OCI-LY1 (cell line): Measurements from ENCODE around the gene SLC7A6OS.
A peak's percentile ranks its signal among the peaks of the same experiment; 100 is the strongest.

ENCODE experiments used
- H2AFZ ChIP-seq: fragments of 200-600 bp; sonication (generic), shearing (Covaris generic); 2 replicates; pipeline ENCODE4 v1.6.0; 2014; ENCODE audit warnings: antibody characterized with exemption, mild to moderate bottlenecking, low read length
- H3F3A ChIP-seq: fragments of 200-600 bp; sonication (generic), shearing (Covaris generic); 2 replicates; pipeline ENCODE4 v1.6.0; 2014; ENCODE audit warnings: mild to moderate bottlenecking, antibody characterized with exemption, low read length, moderate library complexity; ENCODE audit not compliant: insufficient read depth
- H3K27ac ChIP-seq: fragments of 200-600 bp; sonication (generic); 2 replicates; pipeline ENCODE4 v1.5.1; 2014; ENCODE audit warnings: low read length, mixed run types, mild to moderate bottlenecking, low read depth; ENCODE audit not compliant: poor library complexity, severe bottlenecking
- H3K27me3 ChIP-seq: fragments of 200-600 bp; sonication (generic); 2 replicates; pipeline ENCODE4 v1.6.0; 2014; ENCODE audit warnings: antibody characterized with exemption, mild to moderate bottlenecking, low read length, moderate library complexity; ENCODE audit not compliant: insufficient read depth
- H3K36me3 ChIP-seq: fragments of 200-600 bp; sonication (generic); 2 replicates; pipeline ENCODE4 v1.6.1; 2014; ENCODE audit warnings: mild to moderate bottlenecking, antibody characterized with exemption, low read length, moderate library complexity, mixed read lengths; ENCODE audit not compliant: insufficient read depth
- H3K4me1 ChIP-seq: fragments of 200-600 bp; sonication (generic); 2 replicates; pipeline ENCODE4 v1.5.1; 2014; ENCODE audit warnings: mild to moderate bottlenecking, low read length, moderate library complexity; ENCODE audit not compliant: insufficient read depth, severe bottlenecking
- H3K4me2 ChIP-seq: fragments of 200-600 bp; sonication (generic), shearing (Covaris generic); 2 replicates; pipeline ENCODE4 v1.6.1; 2014; ENCODE audit warnings: low read length
- H3K4me3 ChIP-seq: fragments of 200-600 bp; sonication (generic); 2 replicates; pipeline ENCODE4 v1.5.1; 2014; ENCODE audit warnings: low read length, low read depth, mild to moderate bottlenecking, mixed read lengths; ENCODE audit not compliant: poor library complexity, severe bottlenecking
- H3K79me2 ChIP-seq: fragments of 200-600 bp; shearing (Covaris generic); 2 replicates; pipeline ENCODE4 v1.6.1; 2016; ENCODE audit warnings: mixed run types, low read length, mixed read lengths; ENCODE audit not compliant: insufficient read depth
- H3K9ac ChIP-seq: fragments of 200-600 bp; sonication (generic), shearing (Covaris generic); 2 replicates; pipeline ENCODE4 v1.6.1; 2014; ENCODE audit warnings: mild to moderate bottlenecking, low read length, mixed read lengths
- H3K9me2 ChIP-seq: fragments of 200-600 bp; sonication (generic), shearing (Covaris generic); 2 replicates; pipeline ENCODE4 v1.6.1; 2014; ENCODE audit warnings: low read depth, mild to moderate bottlenecking, low read length, mixed read lengths
- H3K9me3 ChIP-seq: fragments of 200-600 bp; shearing (Covaris generic); 2 replicates; pipeline ENCODE4 v1.6.1; 2014; ENCODE audit warnings: low read length, mixed read lengths
- H4K20me1 ChIP-seq: fragments of 200-600 bp; sonication (generic), shearing (Covaris generic); 2 replicates; pipeline ENCODE4 v1.6.0; 2016; ENCODE audit warnings: mild to moderate bottlenecking, low read length; ENCODE audit not compliant: insufficient read depth
- EZH2 ChIP-seq: fragments of 200-600 bp; sonication (generic), shearing (Covaris generic); IDR thresholded peaks from 2 replicates; pipeline ENCODE4 v1.8.0; 2017; ENCODE audit warnings: borderline replicate concordance, mixed run types, mild to moderate bottlenecking, antibody characterized with exemption, low read length, moderate library complexity, mixed read lengths
- TF ChIP-seq, protein P1 (sequence below): fragments of 200-600 bp; sonication (generic), shearing (Covaris generic); IDR thresholded peaks from 2 replicates; pipeline ENCODE4 v1.5.1; 2017; ENCODE audit warnings: mild to moderate bottlenecking, antibody characterized with exemption, low read length, moderate library complexity, mixed read lengths

The SLC7A6OS gene

DNA sequence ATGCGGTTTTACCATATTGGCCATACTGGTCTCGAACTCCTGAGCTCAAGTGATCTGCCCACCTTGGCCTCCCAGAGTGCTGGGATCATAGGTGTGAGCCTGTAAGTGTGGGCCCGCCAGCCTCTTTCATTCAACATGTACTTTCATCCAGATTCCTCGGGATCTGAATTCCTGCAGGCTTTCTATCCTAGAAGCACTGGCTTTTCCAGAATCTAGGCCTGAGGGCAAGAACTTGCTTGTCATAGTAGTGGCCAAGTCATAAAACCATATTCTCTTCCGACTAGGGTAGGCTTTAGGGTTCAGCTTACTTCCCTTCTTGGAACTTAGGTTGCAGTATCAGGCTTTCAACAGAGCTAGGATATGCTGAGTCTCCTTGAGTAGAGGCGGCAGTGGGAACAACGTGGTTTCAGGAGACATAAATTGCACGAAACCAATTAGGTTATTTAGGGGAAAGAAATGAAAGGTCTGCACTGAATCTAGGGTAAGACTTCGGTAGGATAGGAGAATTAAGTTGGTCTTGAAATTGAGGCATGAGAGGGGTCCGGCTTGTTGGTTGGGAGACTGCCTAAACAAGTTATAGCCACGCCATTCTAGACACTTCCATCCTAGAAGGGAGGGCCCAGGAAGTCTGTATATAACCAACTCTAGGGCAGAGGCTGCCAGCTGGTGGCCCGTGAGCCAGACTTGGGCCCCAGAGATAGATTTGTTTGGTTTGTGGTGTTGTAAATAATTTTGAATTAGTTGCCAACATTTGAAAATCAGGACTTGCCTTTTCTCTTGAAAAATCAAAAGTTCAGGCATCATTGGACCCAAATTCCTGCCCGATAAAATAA, 30.8 kb downstream of the SLC7A6OS start:
- Histone ChIP-seq H3K9ac (peak overlapping the region; percentile 59), H4K20me1 (no peaks in the 10 kb centered on the region), H3K9me2 (no peaks in the 10 kb centered on the region), H3K27ac (peak overlapping the region; percentile 98), H3K79me2 (no peaks in the 10 kb centered on the region), H3K9me3 (no peaks in the 10 kb centered on the region), H3K4me1 (peaks cover 78% of the 10 kb centered on the region), H3K27me3 (no peaks in the 10 kb centered on the region), H3K4me3 (peak overlapping the region; percentile 25), H3K4me2 (peak overlapping the region; percentile 57), H2AFZ (no peak overlapping the region), H3K36me3 (peaks cover 40% of the 10 kb centered on the region), H3F3A (peaks cover 22% of the 10 kb centered on the region; the same call in 1 of the 2 replicates)
- TF ChIP-seq, protein P1, sequence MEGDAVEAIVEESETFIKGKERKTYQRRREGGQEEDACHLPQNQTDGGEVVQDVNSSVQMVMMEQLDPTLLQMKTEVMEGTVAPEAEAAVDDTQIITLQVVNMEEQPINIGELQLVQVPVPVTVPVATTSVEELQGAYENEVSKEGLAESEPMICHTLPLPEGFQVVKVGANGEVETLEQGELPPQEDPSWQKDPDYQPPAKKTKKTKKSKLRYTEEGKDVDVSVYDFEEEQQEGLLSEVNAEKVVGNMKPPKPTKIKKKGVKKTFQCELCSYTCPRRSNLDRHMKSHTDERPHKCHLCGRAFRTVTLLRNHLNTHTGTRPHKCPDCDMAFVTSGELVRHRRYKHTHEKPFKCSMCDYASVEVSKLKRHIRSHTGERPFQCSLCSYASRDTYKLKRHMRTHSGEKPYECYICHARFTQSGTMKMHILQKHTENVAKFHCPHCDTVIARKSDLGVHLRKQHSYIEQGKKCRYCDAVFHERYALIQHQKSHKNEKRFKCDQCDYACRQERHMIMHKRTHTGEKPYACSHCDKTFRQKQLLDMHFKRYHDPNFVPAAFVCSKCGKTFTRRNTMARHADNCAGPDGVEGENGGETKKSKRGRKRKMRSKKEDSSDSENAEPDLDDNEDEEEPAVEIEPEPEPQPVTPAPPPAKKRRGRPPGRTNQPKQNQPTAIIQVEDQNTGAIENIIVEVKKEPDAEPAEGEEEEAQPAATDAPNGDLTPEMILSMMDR = no peak
- no peak for TF ChIP-seq EZH2

GRCh38 chr16:68276223-68276622, 34.5 kb downstream of the SLC7A6OS start:
- TF ChIP-seq EZH2 = no peak
- TF ChIP-seq, protein P1 = no peak
- peaks cover 75% of the 10 kb centered on the region for H3K4me1 ChIP-seq
- no peak overlapping the region for H2AFZ ChIP-seq
- peak overlapping the region; percentile 46 for H3K4me3 ChIP-seq
- H3K9me2 ChIP-seq = no peaks in the 10 kb centered on the region
- no peaks in the 10 kb centered on the region for H3K27me3 ChIP-seq
- peak overlapping the region; percentile 61 for H3K9ac ChIP-seq
- H3F3A ChIP-seq = peaks cover 6% of the 10 kb centered on the region; the same call in 1 of the 2 replicates
- no peaks in the 10 kb centered on the region for H3K9me3 ChIP-seq
- H3K27ac ChIP-seq = peak overlapping the region; percentile 98
- H3K36me3 ChIP-seq = peaks cover 41% of the 10 kb centered on the region
- H3K79me2 ChIP-seq = no peaks in the 10 kb centered on the region
- H4K20me1 ChIP-seq = no peaks in the 10 kb centered on the region
- peak overlapping the region; percentile 54 for H3K4me2 ChIP-seq

- Histone ChIP-seq H3K27ac (peak overlapping the region; percentile 98), H3K36me3 (peaks cover 43% of the 10 kb centered on the region), H3K9me2 (no peaks in the 10 kb centered on the region), H4K20me1 (no peaks in the 10 kb centered on the region), H3F3A (peaks cover 6% of the 10 kb centered on the region; the same call in 1 of the 2 replicates), H3K9ac (peak overlapping the region; percentile 61), H3K4me3 (peak overlapping the region; percentile 46), H3K4me2 (peak overlapping the region; percentile 54), H3K4me1 (peaks cover 69% of the 10 kb centered on the region), H3K9me3 (no peaks in the 10 kb centered on the region), H2AFZ (no peak overlapping the region), H3K27me3 (no peaks in the 10 kb centered on the region), H3K79me2 (peaks cover 3% of the 10 kb centered on the region; the same call in 1 of the 2 replicates)
- TF ChIP-seq EZH2 = no peak
- TF ChIP-seq, protein P1 = no peak
Observed at GRCh38 chr16:68275611-68276191, 35.0 kb downstream of the SLC7A6OS start.
